Naive thymus-derived CD8-positive, alpha-beta T cell (primary cell): ENCODE results near the gene GFM2. TPM values are rescaled to one million over a fixed set of nuclear protein-coding genes. Genes with fewer than 3 reads are reported as not detected.
"Not testable (repeated sequence)": the region's sequence is repeated elsewhere in the genome, so short reads cannot be mapped to it uniquely, and the experiment has no call there.

ENCODE experiments used
- ATAC-seq, 2 donors: fragments of 150-1000 bp; cut with Tn5 transposase in 1 of 2; sonication (Bioruptor Pico), chemical (Tn5 transposase) in 1 of 2; 1 replicate in 1 of 2; 2 replicates in 1 of 2; pipeline ENCODE4 v1.10.0; 2021; ENCODE audit warnings: mild to moderate bottlenecking in 2 of 2, moderate library complexity in 2 of 2
- POLR2A ChIA-PET: fragments of 350-600 bp; sonication (Branson Sonifier 250); formaldehyde crosslinking; loops from one replicate; lab custom pipeline; 2021; ENCODE audit warnings: antibody characterized with exemption; lab: Charles Lee
- DNase-seq, 10 donors: peaks; one replicate each; pipeline versions ENCODE4 v3.0.0 to v3.0.0-alpha.2; 2020 to 2022
- H3K27ac Mint-ChIP-seq, 10 donors: one replicate each; pipeline ENCODE4 v1.8.0; 2020 to 2022; ENCODE audit warnings: mild to moderate bottlenecking in 10 of 10, mixed read lengths in 10 of 10, moderate library complexity in 4 of 10, inconsistent platforms in 1 of 10
- H3K27me3 Mint-ChIP-seq, 5 donors: one replicate each; pipeline ENCODE4 v1.8.0; 2021 to 2022; ENCODE audit warnings: mixed read lengths in 5 of 5
- H3K36me3 Mint-ChIP-seq, 3 donors: one replicate each; pipeline ENCODE4 v1.8.0; 2020 to 2022; ENCODE audit warnings: mixed read lengths in 3 of 3, mild to moderate bottlenecking in 2 of 3, inconsistent platforms in 1 of 3
- H3K4me1 Mint-ChIP-seq, 4 donors: one replicate each; pipeline ENCODE4 v1.8.0; 2021 to 2022; ENCODE audit warnings: mixed read lengths in 4 of 4
- H3K4me3 Mint-ChIP-seq, 10 donors: one replicate each; pipeline ENCODE4 v1.8.0; 2020 to 2022; ENCODE audit warnings: mild to moderate bottlenecking in 10 of 10, mixed read lengths in 10 of 10, moderate library complexity in 6 of 10, inconsistent platforms in 1 of 10
- H3K9me3 Mint-ChIP-seq, 9 donors: one replicate each; pipeline ENCODE4 v1.8.0; 2020 to 2022; ENCODE audit warnings: mixed read lengths in 9 of 9, mild to moderate bottlenecking in 3 of 9, inconsistent platforms in 1 of 9, moderate library complexity in 1 of 9
- polyA plus RNA-seq, 3 donors: library from polyadenylated mRNA; unstranded; fragments of 300-500 nt; fragmentation: Illumina TruSeq; gene quantifications; one replicate each; pipeline ENCODE4 v1.2.3, GENCODE V29; 2021
- total RNA-seq, 8 experiments: library from RNA in 2 of 8; stranded (reverse) in 2 of 8; gene quantifications; one replicate each; pipeline ENCODE4 v1.2.3 and lab custom pipeline; 2021 to 2026

The GFM2 gene
- total RNA-seq (10 to 100 TPM; 21.4 to 25.5 TPM), polyA plus RNA-seq (10 to 100 TPM in 1 of 3 donors, 1 to 10 TPM in 2; 4.5 to 11.4 (median 5.1) TPM), total RNA-seq (lab: John Stamatoyannopoulos, UW) (20.7 to 51.1 (median 34.9) reads per million in 6 experiments)

- Mint-ChIP-seq H3K27me3 (no peaks in the 10 kb centered on the region), H3K36me3 (peaks cover 4 to 42% (median 9%) of the 10 kb centered on the region in 3 donors), H3K4me3 (peak within 1 kb of the TSS; percentile 97 to 100 (median 99)), H3K9me3 (no peaks in the 10 kb centered on the region), H3K4me1 (peaks cover 9 to 52% (median 39%) of the 10 kb centered on the region in 4 donors), H3K27ac (peak within 1 kb of the TSS; percentile 89 to 100 (median 98))
- POLR2A ChIA-PET: interaction anchor here (0.7 to 2.4 kb wide), 8 partner anchors 10 to 745 kb away, joined by 3 to 9 read pairs (median 4); partner anchors contain the start of genes ANKRD31, CERT1, FAM169A and HEXB
- DNase-seq (peak; percentile 81 to 97 (median 93)), ATAC-seq (peak; percentile 83 to 88)
Observed at GRCh38 chr5:74766849-74767578, at the start of gene GFM2, which contains the start of gene NSA2. GFM2 (minus strand) TSS chr5:74767117; CDS start chr5:74763742, 3,375 bp downstream. NSA2 (plus strand) TSS chr5:74767249; CDS start chr5:74767361, 112 bp downstream.

GRCh38 chr5:74810915-74811314, 44.0 kb upstream of the GFM2 start:
- no peaks in the 10 kb centered on the region for H3K9me3 Mint-ChIP-seq
- DNase-seq (no peak), ATAC-seq (no peak)
- POLR2A ChIA-PET: no interaction called here
- peaks cover 0 to 40% (median 20%) of the 10 kb centered on the region in 3 donors for H3K36me3 Mint-ChIP-seq
- H3K27me3 Mint-ChIP-seq: no peaks in the 10 kb centered on the region
- H3K27ac Mint-ChIP-seq: no peak overlapping the region
- no peak overlapping the region for H3K4me3 Mint-ChIP-seq
- H3K4me1 Mint-ChIP-seq: peaks cover under 1 to 15% (median 7%) of the 10 kb centered on the region in 4 donors

- Mint-ChIP-seq H3K36me3 (peaks cover 0 to 57% (median 4%) of the 10 kb centered on the region in 3 donors), H3K9me3 (no peaks in the 10 kb centered on the region), H3K27ac (peak overlapping the region in 4 of 10 donors; percentile 1 to 35 (median 25)), H3K27me3 (no peaks in the 10 kb centered on the region), H3K4me3 (no peak overlapping the region), H3K4me1 (peaks cover 0 to 11% (median 2%) of the 10 kb centered on the region in 4 donors)
- no peak for DNase-seq
- ATAC-seq: no peak
- POLR2A ChIA-PET: no interaction called here
Observed at GRCh38 chr5:74801941-74802340, 35.0 kb upstream of the GFM2 start.

- no peaks in the 10 kb centered on the region for H3K27me3 Mint-ChIP-seq
- H3K9me3 Mint-ChIP-seq: no peaks in the 10 kb centered on the region
- no peak for DNase-seq
- H3K4me1 Mint-ChIP-seq: peaks cover 0 to 4% (median 2%) of the 10 kb centered on the region in 4 donors
- no peak overlapping the region for H3K27ac Mint-ChIP-seq
- ATAC-seq: no peak
- H3K4me3 Mint-ChIP-seq: no peak overlapping the region
- POLR2A ChIA-PET: no interaction called here
- H3K36me3 Mint-ChIP-seq: peaks cover 0 to 64% (median 4%) of the 10 kb centered on the region in 3 donors
Observed at GRCh38 chr5:74801197-74801596, 34.3 kb upstream of the GFM2 start.

GRCh38 chr5:74798977-74799911, 32.3 kb upstream of the GFM2 start:
- ATAC-seq: no peak
- Mint-ChIP-seq H3K4me3 (no peak overlapping the region), H3K4me1 (peaks cover 0 to 3% (median under 1%) of the 10 kb centered on the region in 4 donors), H3K27ac (peak overlapping the region in 2 of 10 donors; percentile 11 to 41), H3K36me3 (peaks cover 4 to 74% (median 11%) of the 10 kb centered on the region in 3 donors), H3K9me3 (no peaks in the 10 kb centered on the region), H3K27me3 (no peaks in the 10 kb centered on the region)
- POLR2A ChIA-PET: no interaction called here
- DNase-seq: no peak

- H3K27ac Mint-ChIP-seq, DNase-seq, ATAC-seq, POLR2A ChIA-PET, H3K9me3 Mint-ChIP-seq, H3K27me3 Mint-ChIP-seq, H3K4me3 Mint-ChIP-seq, H3K4me1 Mint-ChIP-seq: not testable (repeated sequence)
- H3K36me3 Mint-ChIP-seq: peaks cover 13 to 94% (median 30%) of the 10 kb centered on the region in 3 donors
Observed at GRCh38 chr5:74791669-74792068, 24.8 kb upstream of the GFM2 start.

GRCh38 chr5:74787424-74787823, 20.5 kb upstream of the GFM2 start:
- H3K9me3 Mint-ChIP-seq: no peaks in the 10 kb centered on the region
- no peak for ATAC-seq
- H3K27me3 Mint-ChIP-seq: no peaks in the 10 kb centered on the region
- H3K4me1 Mint-ChIP-seq: peaks cover 0 to 4% (median 0%) of the 10 kb centered on the region in 4 donors
- no peak overlapping the region for H3K27ac Mint-ChIP-seq
- peaks cover 5 to 71% (median 15%) of the 10 kb centered on the region in 3 donors for H3K36me3 Mint-ChIP-seq
- POLR2A ChIA-PET: no interaction called here
- DNase-seq: no peak
- H3K4me3 Mint-ChIP-seq: no peak overlapping the region

- Mint-ChIP-seq H3K4me1 (peaks cover 0 to 4% (median 0%) of the 10 kb centered on the region in 4 donors), H3K27ac (peak overlapping the region in 2 of 10 donors; percentile 21 to 28), H3K27me3 (no peaks in the 10 kb centered on the region), H3K9me3 (no peaks in the 10 kb centered on the region), H3K36me3 (peaks cover under 1 to 68% (median 12%) of the 10 kb centered on the region in 3 donors), H3K4me3 (no peak overlapping the region)
- POLR2A ChIA-PET: no interaction called here
- ATAC-seq: no peak
- no peak for DNase-seq
Observed at GRCh38 chr5:74786851-74787250, 19.9 kb upstream of the GFM2 start.

GRCh38 chr5:74778609-74779008, 11.7 kb upstream of the GFM2 start:
- H3K4me3 Mint-ChIP-seq: no peak overlapping the region
- POLR2A ChIA-PET: no interaction called here
- peak overlapping the region in 3 of 10 donors; percentile 10 to 65 (median 11) for H3K27ac Mint-ChIP-seq
- no peaks in the 10 kb centered on the region for H3K9me3 Mint-ChIP-seq
- no peak for ATAC-seq
- H3K27me3 Mint-ChIP-seq: no peaks in the 10 kb centered on the region
- peaks cover 0 to 64% (median 3%) of the 10 kb centered on the region in 3 donors for H3K36me3 Mint-ChIP-seq
- H3K4me1 Mint-ChIP-seq: peaks cover 0 to 2% (median 0%) of the 10 kb centered on the region in 4 donors
- DNase-seq: no peak

GRCh38 chr5:74772359-74772758, 5.4 kb upstream of the GFM2 start:
- Mint-ChIP-seq H3K9me3 (no peaks in the 10 kb centered on the region), H3K36me3 (peaks cover 0 to 69% (median 11%) of the 10 kb centered on the region in 3 donors), H3K27me3 (no peaks in the 10 kb centered on the region), H3K27ac (peak overlapping the region in 1 of 10 donors; percentile 52), H3K4me3 (no peak overlapping the region), H3K4me1 (peaks cover 0 to 17% (median 12%) of the 10 kb centered on the region in 4 donors)
- DNase-seq (no peak), ATAC-seq (no peak)
- POLR2A ChIA-PET: no interaction called here

GRCh38 chr5:74767579-74767913, 629 bp upstream of the GFM2 start:
- Mint-ChIP-seq H3K4me3 (peak overlapping the region; percentile 97 to 100 (median 99)), H3K4me1 (peaks cover 8 to 48% (median 34%) of the 10 kb centered on the region in 4 donors), H3K9me3 (no peaks in the 10 kb centered on the region), H3K27me3 (no peaks in the 10 kb centered on the region), H3K36me3 (peaks cover 8 to 42% (median 9%) of the 10 kb centered on the region in 3 donors), H3K27ac (peak overlapping the region; percentile 89 to 100 (median 98))
- ATAC-seq: peak; percentile 10 to 16
- POLR2A ChIA-PET: interaction anchor here (1.0 to 2.4 kb wide), 6 partner anchors 13 to 744 kb away, joined by 3 to 9 read pairs (median 4); partner anchors contain the start of genes ANKRD31, CERT1, HEXB and HMGCR
- peak in 1 of 10 donors; percentile 18 for DNase-seq

- DNase-seq (peak in 4 of 10 donors; percentile 9 to 66 (median 36)), ATAC-seq (peak; percentile 53 to 59)
- no peaks in the 10 kb centered on the region for H3K9me3 Mint-ChIP-seq
- H3K4me1 Mint-ChIP-seq: peaks cover 13 to 56% (median 42%) of the 10 kb centered on the region in 4 donors
- peak overlapping the region; percentile 97 to 100 (median 99) for H3K4me3 Mint-ChIP-seq
- POLR2A ChIA-PET: interaction anchor here (0.7 to 2.4 kb wide), 8 partner anchors 11 to 745 kb away, joined by 3 to 9 read pairs (median 4); partner anchors contain the start of genes ANKRD31, CERT1, FAM169A and HEXB
- peak overlapping the region; percentile 89 to 100 (median 98) for H3K27ac Mint-ChIP-seq
- H3K27me3 Mint-ChIP-seq: no peaks in the 10 kb centered on the region
- peaks cover 4 to 42% (median 9%) of the 10 kb centered on the region in 3 donors for H3K36me3 Mint-ChIP-seq
Observed at GRCh38 chr5:74766418-74766848, 484 bp downstream of the GFM2 start.
